OCI-LY1 (cell line): Measurements from ENCODE around the gene DRAM1.

ENCODE experiments used
- H2AFZ ChIP-seq: fragments of 200-600 bp; sonication (generic), shearing (Covaris generic); 2 replicates; pipeline ENCODE4 v1.6.0; 2014; ENCODE audit warnings: antibody characterized with exemption, mild to moderate bottlenecking, low read length
- H3F3A ChIP-seq: fragments of 200-600 bp; sonication (generic), shearing (Covaris generic); 2 replicates; pipeline ENCODE4 v1.6.0; 2014; ENCODE audit warnings: mild to moderate bottlenecking, antibody characterized with exemption, low read length, moderate library complexity; ENCODE audit not compliant: insufficient read depth
- H3K27ac ChIP-seq: fragments of 200-600 bp; sonication (generic); 2 replicates; pipeline ENCODE4 v1.5.1; 2014; ENCODE audit warnings: low read length, mixed run types, mild to moderate bottlenecking, low read depth; ENCODE audit not compliant: poor library complexity, severe bottlenecking
- H3K27me3 ChIP-seq: fragments of 200-600 bp; sonication (generic); 2 replicates; pipeline ENCODE4 v1.6.0; 2014; ENCODE audit warnings: antibody characterized with exemption, mild to moderate bottlenecking, low read length, moderate library complexity; ENCODE audit not compliant: insufficient read depth
- H3K36me3 ChIP-seq: fragments of 200-600 bp; sonication (generic); 2 replicates; pipeline ENCODE4 v1.6.1; 2014; ENCODE audit warnings: mild to moderate bottlenecking, antibody characterized with exemption, low read length, moderate library complexity, mixed read lengths; ENCODE audit not compliant: insufficient read depth
- H3K4me1 ChIP-seq: fragments of 200-600 bp; sonication (generic); 2 replicates; pipeline ENCODE4 v1.5.1; 2014; ENCODE audit warnings: mild to moderate bottlenecking, low read length, moderate library complexity; ENCODE audit not compliant: insufficient read depth, severe bottlenecking
- H3K4me2 ChIP-seq: fragments of 200-600 bp; sonication (generic), shearing (Covaris generic); 2 replicates; pipeline ENCODE4 v1.6.1; 2014; ENCODE audit warnings: low read length
- H3K4me3 ChIP-seq: fragments of 200-600 bp; sonication (generic); 2 replicates; pipeline ENCODE4 v1.5.1; 2014; ENCODE audit warnings: low read length, low read depth, mild to moderate bottlenecking, mixed read lengths; ENCODE audit not compliant: poor library complexity, severe bottlenecking
- H3K79me2 ChIP-seq: fragments of 200-600 bp; shearing (Covaris generic); 2 replicates; pipeline ENCODE4 v1.6.1; 2016; ENCODE audit warnings: mixed run types, low read length, mixed read lengths; ENCODE audit not compliant: insufficient read depth
- H3K9ac ChIP-seq: fragments of 200-600 bp; sonication (generic), shearing (Covaris generic); 2 replicates; pipeline ENCODE4 v1.6.1; 2014; ENCODE audit warnings: mild to moderate bottlenecking, low read length, mixed read lengths
- H3K9me2 ChIP-seq: fragments of 200-600 bp; sonication (generic), shearing (Covaris generic); 2 replicates; pipeline ENCODE4 v1.6.1; 2014; ENCODE audit warnings: low read depth, mild to moderate bottlenecking, low read length, mixed read lengths
- H3K9me3 ChIP-seq: fragments of 200-600 bp; shearing (Covaris generic); 2 replicates; pipeline ENCODE4 v1.6.1; 2014; ENCODE audit warnings: low read length, mixed read lengths
- H4K20me1 ChIP-seq: fragments of 200-600 bp; sonication (generic), shearing (Covaris generic); 2 replicates; pipeline ENCODE4 v1.6.0; 2016; ENCODE audit warnings: mild to moderate bottlenecking, low read length; ENCODE audit not compliant: insufficient read depth
- CTCF ChIP-seq: fragments of 200-600 bp; sonication (generic), shearing (Covaris generic); IDR thresholded peaks from 2 replicates; pipeline ENCODE4 v1.5.1; 2017; ENCODE audit warnings: mild to moderate bottlenecking, antibody characterized with exemption, low read length, moderate library complexity, mixed read lengths
- EZH2 ChIP-seq: fragments of 200-600 bp; sonication (generic), shearing (Covaris generic); IDR thresholded peaks from 2 replicates; pipeline ENCODE4 v1.8.0; 2017; ENCODE audit warnings: borderline replicate concordance, mixed run types, mild to moderate bottlenecking, antibody characterized with exemption, low read length, moderate library complexity, mixed read lengths

The DRAM1 gene

DNA sequence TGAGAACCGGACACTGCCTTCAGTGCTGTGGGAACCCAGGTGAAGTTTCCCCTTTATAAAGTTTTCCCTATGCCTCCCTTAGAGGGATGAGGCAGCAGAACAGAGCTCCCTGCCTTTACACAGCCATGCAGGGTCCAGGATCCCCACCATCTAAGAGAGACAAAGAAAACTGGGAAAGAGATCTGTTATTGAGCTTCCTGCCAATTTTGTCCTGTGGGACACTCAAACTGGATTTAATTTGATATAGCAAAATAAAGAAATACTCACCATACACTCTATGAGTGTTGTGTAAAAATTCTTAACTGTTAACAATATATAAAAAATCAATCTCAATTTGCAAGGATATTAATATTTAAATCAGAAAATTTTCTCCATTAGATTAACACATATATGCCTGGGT is 69.9 kb downstream of the DRAM1 start:
- no peaks in the 10 kb centered on the region for H3K36me3 ChIP-seq
- TF ChIP-seq CTCF = no peak

DNA sequence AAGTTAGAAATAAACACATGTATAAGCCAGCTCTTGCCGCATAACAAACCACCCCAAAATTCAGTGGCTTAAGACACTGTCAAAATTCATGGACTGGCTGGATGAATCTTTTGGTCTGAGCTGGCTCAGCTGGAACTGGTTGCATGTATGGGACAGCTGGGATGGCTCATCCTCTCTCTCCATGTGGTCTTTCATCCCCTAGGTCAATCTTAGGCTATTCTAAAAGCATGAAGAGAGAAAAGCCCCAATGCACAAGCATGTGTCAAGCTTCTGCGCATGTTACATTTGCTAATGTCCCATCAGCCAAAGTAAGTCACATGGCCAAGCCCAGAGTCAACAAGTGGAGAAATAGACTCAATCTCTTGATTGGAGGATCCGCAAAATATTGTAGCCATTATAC is 71.0 kb downstream of the DRAM1 start:
- Histone ChIP-seq H3K4me3 (no peak overlapping the region), H3F3A (no peaks in the 10 kb centered on the region), H3K9me3 (no peaks in the 10 kb centered on the region), H3K36me3 (no peaks in the 10 kb centered on the region), H3K27ac (no peak overlapping the region), H3K79me2 (no peaks in the 10 kb centered on the region), H3K27me3 (no peaks in the 10 kb centered on the region), H3K4me1 (no peaks in the 10 kb centered on the region), H2AFZ (no peak overlapping the region), H3K9me2 (no peaks in the 10 kb centered on the region), H3K9ac (no peak overlapping the region), H3K4me2 (no peak overlapping the region), H4K20me1 (no peaks in the 10 kb centered on the region)
- TF ChIP-seq EZH2 = no peak
- no peak for TF ChIP-seq CTCF

More for the DNA sequence above, 69.9 kb downstream of the DRAM1 start:
- no peaks in the 10 kb centered on the region for H3K9me2 ChIP-seq
- no peak overlapping the region for H3K9ac ChIP-seq
- H3K4me3 ChIP-seq = no peak overlapping the region
- H3K79me2 ChIP-seq = no peaks in the 10 kb centered on the region
- no peak overlapping the region for H3K4me2 ChIP-seq
- H3K27me3 ChIP-seq = no peaks in the 10 kb centered on the region
- H2AFZ ChIP-seq = no peak overlapping the region
- H3K27ac ChIP-seq = no peak overlapping the region
- no peaks in the 10 kb centered on the region for H4K20me1 ChIP-seq
- H3F3A ChIP-seq = no peaks in the 10 kb centered on the region
- H3K9me3 ChIP-seq = no peaks in the 10 kb centered on the region
- no peaks in the 10 kb centered on the region for H3K4me1 ChIP-seq

DNA sequence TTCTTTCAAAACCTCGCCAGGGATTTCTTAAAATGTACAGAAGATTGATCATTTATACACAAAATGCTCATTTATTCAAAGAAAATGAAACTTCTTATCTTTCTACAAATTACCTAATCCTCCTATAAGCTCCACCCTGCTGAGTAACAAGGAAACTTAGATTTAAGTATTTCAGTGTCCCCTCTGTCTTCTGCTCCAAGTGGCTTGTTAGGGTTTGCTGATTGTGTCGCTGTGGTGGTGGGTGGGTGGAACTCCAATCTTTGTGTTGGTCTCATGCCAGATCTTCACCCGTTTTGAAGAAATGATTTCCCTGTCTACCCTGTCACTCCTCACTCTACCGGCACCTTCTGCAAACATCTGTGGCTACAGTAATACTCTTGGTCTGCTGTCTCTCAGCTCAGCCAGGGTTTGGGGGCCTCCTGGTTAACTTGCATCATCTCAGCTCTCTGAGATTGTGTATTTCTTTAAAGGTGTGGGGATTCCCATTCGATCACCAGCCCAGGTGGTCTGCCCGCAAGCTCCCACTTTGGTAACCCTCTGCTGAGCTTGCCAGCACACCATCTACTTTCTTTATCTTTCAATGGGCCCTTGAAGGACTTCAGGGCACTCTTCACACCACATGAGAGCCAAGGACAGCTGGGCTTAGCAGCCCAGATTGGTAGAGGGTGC is 73.8 kb downstream of the DRAM1 start:
- no peak overlapping the region for H2AFZ ChIP-seq

More for the DNA sequence above, 73.8 kb downstream of the DRAM1 start:
- Histone ChIP-seq H3K4me2 (no peak overlapping the region), H4K20me1 (no peaks in the 10 kb centered on the region), H3K4me3 (no peak overlapping the region), H3K27me3 (no peaks in the 10 kb centered on the region), H3K9me2 (no peaks in the 10 kb centered on the region), H3K9me3 (no peaks in the 10 kb centered on the region), H3K4me1 (no peaks in the 10 kb centered on the region), H3K27ac (no peak overlapping the region), H3K36me3 (no peaks in the 10 kb centered on the region), H3K79me2 (no peaks in the 10 kb centered on the region), H3F3A (no peaks in the 10 kb centered on the region), H3K9ac (no peak overlapping the region)
- TF ChIP-seq CTCF (no peak), EZH2 (no peak)
